OCI-LY3 (cell line): Measurements from ENCODE around the gene RPL22L1.

ENCODE experiments used
- H2AFZ ChIP-seq: fragments of 200-600, 300-600 bp; shearing (Covaris generic); 2 replicates; pipeline ENCODE4 v1.6.0; 2014; ENCODE audit warnings: antibody characterized with exemption, low read depth, low read length
- H3K27ac ChIP-seq: fragments of 200-600, 300-600 bp; sonication (generic); 2 replicates; pipeline ENCODE4 v1.5.1; 2014; ENCODE audit warnings: mild to moderate bottlenecking, low read length, moderate library complexity, mixed read lengths
- H3K27me3 ChIP-seq: fragments of 200-600, 300-600 bp; sonication (generic); 2 replicates; pipeline ENCODE4 v1.6.1; 2014; ENCODE audit warnings: low read depth, low read length, mixed read lengths
- H3K36me3 ChIP-seq: fragments of 200-600, 300-600 bp; sonication (generic); replicated peaks from 2 replicates; pipeline ENCODE3; 2014; ENCODE audit warnings: low read depth, low read length, mixed read lengths
- H3K4me1 ChIP-seq: fragments of 300-600, 200-600 bp; sonication (generic); 2 replicates; pipeline ENCODE4 v1.6.1; 2014; ENCODE audit warnings: low read length, mixed read lengths
- H3K4me2 ChIP-seq: fragments of 200-600, 300-600 bp; sonication (generic); 2 replicates; pipeline ENCODE4 v1.6.1; 2014; ENCODE audit warnings: low read length, mixed read lengths
- H3K4me3 ChIP-seq: fragments of 300-600, 200-600 bp; sonication (generic); 2 replicates; pipeline ENCODE4 v1.5.1; 2014; ENCODE audit warnings: antibody characterized with exemption, mild to moderate bottlenecking, low read length, moderate library complexity
- H3K79me2 ChIP-seq: fragments of 300-600, 200-600 bp; shearing (Covaris generic); 2 replicates; pipeline ENCODE4 v1.6.1; 2014; ENCODE audit warnings: mild to moderate bottlenecking, low read length, mixed read lengths
- H3K9ac ChIP-seq: fragments of 300-600, 200-600 bp; shearing (Covaris generic); 2 replicates; pipeline ENCODE4 v1.6.0; 2014; ENCODE audit warnings: mild to moderate bottlenecking, low read length, moderate library complexity
- H3K9me3 ChIP-seq: fragments of 200-600, 300-600 bp; shearing (Covaris generic); 2 replicates; pipeline ENCODE4 v1.6.1; 2014; ENCODE audit warnings: low read length, mixed read lengths; ENCODE audit not compliant: insufficient read depth
- H4K20me1 ChIP-seq: fragments of 200-600, 300-600 bp; sonication (generic); 2 replicates; pipeline ENCODE4 v1.6.1; 2016; ENCODE audit warnings: low read length, mixed read lengths; ENCODE audit not compliant: insufficient read depth
- EZH2phosphoT487 ChIP-seq: fragments of 200-600 bp; shearing (Covaris generic); IDR thresholded peaks from 2 replicates; pipeline ENCODE4 v1.6.1; 2018; ENCODE audit warnings: antibody characterized with exemption, mixed run types, low read depth
- TF ChIP-seq, protein P1 (sequence below): fragments of 200-600, 300-600 bp; sonication (generic); IDR thresholded peaks from 2 replicates; pipeline ENCODE4 v1.5.1; 2014; ENCODE audit warnings: antibody characterized with exemption, low read length, low read depth

Gene RPL22L1

DNA sequence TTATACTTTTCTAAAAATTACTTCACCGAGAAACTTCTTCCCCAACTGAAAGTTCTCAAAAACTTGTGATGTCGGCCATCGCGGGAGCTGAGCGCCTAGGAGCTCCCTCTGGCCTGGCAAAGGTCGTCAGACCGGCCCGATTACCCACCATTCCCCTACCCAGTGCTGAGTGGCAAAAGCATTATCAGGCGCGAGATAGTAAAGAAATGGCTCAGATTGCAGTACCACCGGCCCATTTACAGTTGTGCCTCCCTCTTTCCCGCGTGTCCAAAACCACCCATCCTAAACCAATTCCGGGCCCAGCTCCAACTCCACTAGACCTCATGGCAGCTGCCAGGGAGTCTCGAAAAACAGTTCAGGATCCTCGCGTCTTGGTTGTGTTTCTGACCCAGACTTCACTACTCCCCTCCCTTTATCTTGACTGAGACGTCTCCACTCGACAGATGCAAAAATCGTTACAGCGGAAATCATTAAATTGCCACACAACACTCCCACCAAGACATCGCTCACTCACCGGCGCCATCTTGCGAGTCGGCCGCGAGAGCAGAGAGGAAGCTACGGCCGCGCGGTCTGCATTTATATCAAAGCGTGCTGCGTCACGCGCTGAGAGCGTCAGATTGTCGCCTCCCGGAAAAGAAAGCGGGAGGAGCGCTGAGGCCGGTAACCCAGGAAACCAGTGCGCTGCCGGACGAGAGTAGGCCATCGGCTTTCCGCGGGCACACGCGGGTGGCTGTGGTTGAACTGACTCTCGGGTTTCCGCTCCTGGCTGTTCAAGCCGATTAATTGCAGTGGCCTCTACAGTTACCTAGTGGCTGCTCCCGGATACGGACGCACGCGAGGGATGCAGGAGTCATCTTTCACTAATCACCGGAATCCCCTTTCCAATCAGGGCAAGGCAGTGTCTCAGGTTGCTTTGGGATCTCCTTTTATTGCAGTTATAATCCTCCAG is at the start of gene RPL22L1:
RPL22L1 (minus strand) TSS at position 551 of the 949 bp plus-strand sequence; CDS start at position 523, 28 bp downstream.
- Histone ChIP-seq H3K79me2 (peaks cover 36% of the 10 kb centered on the region), H3K4me3 (peak within 1 kb of the TSS; percentile 88), H3K4me2 (peak within 1 kb of the TSS; percentile 73), H3K27ac (peak within 1 kb of the TSS; percentile 75), H3K9me3 (no peaks in the 10 kb centered on the region), H3K36me3 (peaks cover 42% of the 10 kb centered on the region), H3K27me3 (no peaks in the 10 kb centered on the region), H2AFZ (peak within 1 kb of the TSS; percentile 82), H3K9ac (peak within 1 kb of the TSS; percentile 95), H3K4me1 (peaks cover 25% of the 10 kb centered on the region), H4K20me1 (peaks cover 28% of the 10 kb centered on the region)
- no peak for TF ChIP-seq EZH2phosphoT487
- TF ChIP-seq, protein P1, sequence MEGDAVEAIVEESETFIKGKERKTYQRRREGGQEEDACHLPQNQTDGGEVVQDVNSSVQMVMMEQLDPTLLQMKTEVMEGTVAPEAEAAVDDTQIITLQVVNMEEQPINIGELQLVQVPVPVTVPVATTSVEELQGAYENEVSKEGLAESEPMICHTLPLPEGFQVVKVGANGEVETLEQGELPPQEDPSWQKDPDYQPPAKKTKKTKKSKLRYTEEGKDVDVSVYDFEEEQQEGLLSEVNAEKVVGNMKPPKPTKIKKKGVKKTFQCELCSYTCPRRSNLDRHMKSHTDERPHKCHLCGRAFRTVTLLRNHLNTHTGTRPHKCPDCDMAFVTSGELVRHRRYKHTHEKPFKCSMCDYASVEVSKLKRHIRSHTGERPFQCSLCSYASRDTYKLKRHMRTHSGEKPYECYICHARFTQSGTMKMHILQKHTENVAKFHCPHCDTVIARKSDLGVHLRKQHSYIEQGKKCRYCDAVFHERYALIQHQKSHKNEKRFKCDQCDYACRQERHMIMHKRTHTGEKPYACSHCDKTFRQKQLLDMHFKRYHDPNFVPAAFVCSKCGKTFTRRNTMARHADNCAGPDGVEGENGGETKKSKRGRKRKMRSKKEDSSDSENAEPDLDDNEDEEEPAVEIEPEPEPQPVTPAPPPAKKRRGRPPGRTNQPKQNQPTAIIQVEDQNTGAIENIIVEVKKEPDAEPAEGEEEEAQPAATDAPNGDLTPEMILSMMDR = peak; percentile 12; the same call in 1 of the 2 replicates

DNA sequence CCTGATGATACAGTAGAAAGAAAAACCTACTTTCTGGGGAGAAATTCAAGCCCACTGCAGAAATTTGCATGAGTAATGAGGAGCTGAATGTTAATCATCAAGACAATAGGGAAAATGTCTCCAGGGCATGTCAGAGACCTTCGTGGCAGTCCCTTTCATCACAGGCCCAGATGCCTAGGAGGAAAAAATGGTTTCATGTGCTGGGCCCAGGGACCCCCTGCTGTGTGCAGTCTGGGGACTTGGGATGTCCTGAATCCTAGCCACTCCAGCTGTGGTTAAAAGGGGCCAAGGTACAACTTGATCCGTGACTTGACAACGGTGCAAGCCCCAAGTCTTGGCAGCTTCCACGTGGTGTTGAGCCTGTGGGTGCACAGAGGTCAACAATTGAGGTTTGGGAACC is 48.7 kb upstream of the RPL22L1 start:
- Histone ChIP-seq H4K20me1 (no peaks in the 10 kb centered on the region), H3K4me1 (no peaks in the 10 kb centered on the region), H3K27me3 (no peaks in the 10 kb centered on the region), H3K27ac (no peak overlapping the region), H3K4me2 (no peak overlapping the region), H3K36me3 (no peaks in the 10 kb centered on the region), H3K79me2 (no peaks in the 10 kb centered on the region), H3K9ac (no peak overlapping the region), H2AFZ (no peak overlapping the region), H3K9me3 (0 out of 2 replicates have a peak, but pooled peaks cover 6% of the 10 kb centered on the region), H3K4me3 (no peak overlapping the region)
- no peak for TF ChIP-seq EZH2phosphoT487

DNA sequence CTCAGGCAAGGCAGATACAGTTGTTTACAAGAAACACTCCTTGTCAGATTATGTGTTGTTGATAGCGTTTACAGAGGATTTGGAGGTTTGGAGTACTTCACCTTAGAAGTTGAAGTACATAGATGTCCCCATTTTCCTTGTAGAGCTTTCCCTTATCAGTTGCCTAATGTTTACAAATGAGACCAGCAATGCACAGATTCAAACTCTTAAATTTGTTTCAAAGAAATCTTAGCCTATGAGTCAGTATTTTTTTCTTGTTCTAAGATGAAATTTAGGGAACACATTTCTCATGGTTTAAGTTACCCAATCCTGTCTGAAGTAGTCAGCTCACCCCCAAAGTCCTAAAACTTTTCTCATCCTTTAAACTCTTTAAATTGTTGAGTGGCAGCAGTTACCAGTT is 44.7 kb upstream of the RPL22L1 start:
- Histone ChIP-seq H3K9ac (no peak overlapping the region), H3K4me3 (no peak overlapping the region), H3K4me1 (no peaks in the 10 kb centered on the region), H3K79me2 (no peaks in the 10 kb centered on the region), H3K9me3 (peaks cover 10% of the 10 kb centered on the region; the same call in 1 of the 2 replicates), H3K4me2 (no peak overlapping the region), H3K36me3 (peaks cover 3% of the 10 kb centered on the region), H3K27me3 (no peaks in the 10 kb centered on the region), H2AFZ (no peak overlapping the region), H4K20me1 (no peaks in the 10 kb centered on the region), H3K27ac (no peak overlapping the region)
- no peak for TF ChIP-seq EZH2phosphoT487

DNA sequence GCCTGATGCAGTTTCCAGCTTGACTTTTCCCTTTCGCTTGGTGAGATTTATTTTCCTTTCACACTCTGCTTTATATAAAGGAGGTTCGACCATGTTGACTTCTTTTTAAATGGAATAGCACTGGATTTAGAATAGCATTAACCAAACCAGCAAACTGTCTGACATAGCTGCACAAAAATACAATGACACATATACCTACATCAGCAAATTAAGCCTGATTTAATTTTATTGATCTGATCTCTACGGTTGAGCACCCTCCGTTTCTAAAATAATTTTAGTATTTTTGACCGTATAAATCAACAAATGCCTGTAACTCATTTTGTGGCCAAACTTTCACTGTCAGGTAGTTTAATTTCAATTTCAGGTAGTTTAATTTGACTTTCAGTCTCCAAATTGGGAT is 44.2 kb upstream of the RPL22L1 start:
- H3K9me3 ChIP-seq = peaks cover 10% of the 10 kb centered on the region; the same call in 1 of the 2 replicates
- no peak overlapping the region for H3K27ac ChIP-seq
- no peak overlapping the region for H3K4me2 ChIP-seq
- H3K9ac ChIP-seq = no peak overlapping the region
- no peaks in the 10 kb centered on the region for H3K4me1 ChIP-seq
- no peak overlapping the region for H2AFZ ChIP-seq
- no peak for TF ChIP-seq EZH2phosphoT487
- TF ChIP-seq, protein P1 = no peak
- no peaks in the 10 kb centered on the region for H4K20me1 ChIP-seq
- H3K27me3 ChIP-seq = no peaks in the 10 kb centered on the region
- no peak overlapping the region for H3K4me3 ChIP-seq
- H3K79me2 ChIP-seq = no peaks in the 10 kb centered on the region
- H3K36me3 ChIP-seq = peaks cover 3% of the 10 kb centered on the region

DNA sequence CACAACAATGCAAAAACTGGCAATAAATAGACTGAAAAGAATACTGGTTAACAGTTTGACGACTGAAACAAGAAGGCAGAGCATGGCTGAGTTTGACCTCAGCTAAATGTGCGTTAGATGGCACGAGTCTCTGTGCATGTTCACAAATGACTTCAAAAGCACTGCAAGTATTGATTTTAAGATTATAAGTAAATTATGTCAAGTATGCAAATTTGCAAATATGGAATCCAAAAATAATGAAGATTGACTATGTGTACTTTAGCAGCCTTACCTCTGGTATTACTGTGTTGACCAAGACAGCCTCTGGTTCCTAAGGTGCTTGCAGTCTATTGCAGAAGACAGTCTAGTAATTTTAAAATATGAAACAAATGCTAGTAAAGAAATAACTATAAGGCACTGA is 41.1 kb upstream of the RPL22L1 start:
- Histone ChIP-seq H4K20me1 (no peaks in the 10 kb centered on the region), H3K27ac (no peak overlapping the region), H3K9ac (no peak overlapping the region), H3K4me1 (peaks cover 16% of the 10 kb centered on the region), H3K4me2 (no peak overlapping the region), H3K4me3 (no peak overlapping the region), H3K9me3 (peaks cover 4% of the 10 kb centered on the region; the same call in 1 of the 2 replicates), H3K27me3 (no peaks in the 10 kb centered on the region), H2AFZ (no peak overlapping the region), H3K79me2 (no peaks in the 10 kb centered on the region; the same call in 1 of the 2 replicates), H3K36me3 (peaks cover 3% of the 10 kb centered on the region)
- no peak for TF ChIP-seq EZH2phosphoT487
- TF ChIP-seq, protein P1 = no peak
